ENCODE data around the gene MAP2K3.
A peak's percentile ranks its signal among the peaks of the same experiment; 100 is the strongest.

GRCh38 chr17:21252796-21253645 lies 31.5 kb upstream of the MAP2K3 start, which contains the start of gene NATD1:
- TF ChIP-seq EP300 (IDR thresholded peaks at IDR 0.05) (no peak), CTCF (IDR thresholded peaks at IDR 0.05) (peak in 1 of 7 experiments; percentile 5), POLR2AphosphoS5 (IDR thresholded peaks at IDR 0.05) (peak; percentile 3 to 32 (median 26))

Measured in stomach (tissue), 4 donors.